NT2/D1 (cell line): ENCODE results near the gene NPAT.

ENCODE experiments used
- DNase-seq: peaks from one replicate; pipeline ENCODE4 v3.0.0-alpha.2; 2011; ENCODE audit warnings: low read depth, low spot score
- H3K27me3 ChIP-seq: 2 replicates; pipeline ENCODE4 v1.6.0; 2011; ENCODE audit warnings: mild to moderate bottlenecking; ENCODE audit not compliant: insufficient read length, insufficient read depth
- H3K36me3 ChIP-seq: 2 replicates; pipeline ENCODE4 v1.6.1; 2011; ENCODE audit warnings: mild to moderate bottlenecking, low read length, mixed read lengths; ENCODE audit not compliant: insufficient read depth, insufficient read length
- H3K4me1 ChIP-seq: 2 replicates; pipeline ENCODE4 v1.5.1; 2011; ENCODE audit not compliant: insufficient read depth, insufficient read length
- H3K4me3 ChIP-seq: 2 replicates; pipeline ENCODE4 v1.5.1; 2011; ENCODE audit warnings: low read depth; ENCODE audit not compliant: insufficient read length
- H3K9ac ChIP-seq: 2 replicates; pipeline ENCODE4 v1.6.0; 2011; ENCODE audit warnings: low read depth; ENCODE audit not compliant: insufficient read length
- H3K9me3 ChIP-seq: 2 replicates; pipeline ENCODE4 v1.5.1; 2011; ENCODE audit warnings: mild to moderate bottlenecking, low read length; ENCODE audit not compliant: insufficient read depth
- SUZ12 ChIP-seq: IDR thresholded peaks from 2 replicates; pipeline ENCODE4 v1.6.1; 2011; ENCODE audit not compliant: insufficient read length, insufficient read depth; ENCODE audit errors: extremely low read depth
- YY1 ChIP-seq: IDR thresholded peaks from 2 replicates; pipeline ENCODE4 v1.6.1; 2011; ENCODE audit not compliant: insufficient read length, insufficient read depth
- ZNF274 ChIP-seq: IDR thresholded peaks from 2 replicates; pipeline ENCODE4 v1.6.1; 2011; ENCODE audit warnings: mild to moderate bottlenecking, low read depth, low read length

The NPAT gene

GRCh38 chr11:108222574-108223347 lies at the start of gene NPAT, which contains the start of gene ATM:
NPAT (minus strand) TSS chr11:108222638; CDS start chr11:108222536, 102 bp downstream.
ATM (plus strand) TSS chr11:108223067; CDS start chr11:108227625, 4,558 bp downstream.
- TF ChIP-seq SUZ12, result no peak
- H3K4me3 ChIP-seq, result peak within 1 kb of the TSS; percentile 93
- peak within 1 kb of the TSS; percentile 97 for H3K9ac ChIP-seq
- peak; percentile 98 for DNase-seq
- peaks cover 3% of the 10 kb centered on the region for H3K4me1 ChIP-seq
- H3K27me3 ChIP-seq, result no peaks in the 10 kb centered on the region
- H3K9me3 ChIP-seq, result no peaks in the 10 kb centered on the region
- H3K36me3 ChIP-seq, result peaks cover 11% of the 10 kb centered on the region

GRCh38 chr11:108269583-108269982 lies 47.1 kb upstream of the NPAT start:
- Histone ChIP-seq H3K9me3 (no peaks in the 10 kb centered on the region), H3K9ac (no peak overlapping the region), H3K36me3 (peaks cover 40% of the 10 kb centered on the region), H3K27me3 (no peaks in the 10 kb centered on the region), H3K4me3 (no peak overlapping the region), H3K4me1 (no peaks in the 10 kb centered on the region)
- TF ChIP-seq SUZ12 (no peak), ZNF274 (no peak), YY1 (no peak)
- no peak for DNase-seq

GRCh38 chr11:108253176-108253575 lies 30.7 kb upstream of the NPAT start:
- H3K9ac ChIP-seq, result no peak overlapping the region
- TF ChIP-seq YY1, result no peak
- no peak for TF ChIP-seq ZNF274
- no peak for TF ChIP-seq SUZ12
- no peaks in the 10 kb centered on the region for H3K9me3 ChIP-seq
- no peak overlapping the region for H3K4me3 ChIP-seq
- no peak for DNase-seq
- no peaks in the 10 kb centered on the region for H3K27me3 ChIP-seq
- H3K4me1 ChIP-seq, result no peaks in the 10 kb centered on the region
- peaks cover 75% of the 10 kb centered on the region for H3K36me3 ChIP-seq

GRCh38 chr11:108246885-108247284 lies 24.4 kb upstream of the NPAT start:
- Histone ChIP-seq H3K9me3 (no peaks in the 10 kb centered on the region), H3K27me3 (no peaks in the 10 kb centered on the region), H3K9ac (no peak overlapping the region), H3K4me1 (no peaks in the 10 kb centered on the region), H3K36me3 (peaks cover 42% of the 10 kb centered on the region), H3K4me3 (no peak overlapping the region)
- TF ChIP-seq ZNF274 (no peak), YY1 (no peak), SUZ12 (no peak)
- no peak for DNase-seq

- DNase-seq, result no peak
- H3K36me3 ChIP-seq, result peaks cover 37% of the 10 kb centered on the region
- no peaks in the 10 kb centered on the region for H3K4me1 ChIP-seq
- H3K4me3 ChIP-seq, result no peak overlapping the region
- H3K9ac ChIP-seq, result no peak overlapping the region
- TF ChIP-seq ZNF274, result no peak
- TF ChIP-seq SUZ12, result no peak
- no peak for TF ChIP-seq YY1
- H3K27me3 ChIP-seq, result no peaks in the 10 kb centered on the region
- no peaks in the 10 kb centered on the region for H3K9me3 ChIP-seq
These were observed 23.9 kb upstream of the NPAT start for GRCh38 chr11:108246308-108246707.

GRCh38 chr11:108242422-108242821 lies 20.0 kb upstream of the NPAT start:
- Histone ChIP-seq H3K4me1 (no peaks in the 10 kb centered on the region), H3K9ac (no peak overlapping the region), H3K27me3 (no peaks in the 10 kb centered on the region), H3K4me3 (no peak overlapping the region), H3K36me3 (peaks cover 33% of the 10 kb centered on the region), H3K9me3 (no peaks in the 10 kb centered on the region)
- TF ChIP-seq SUZ12 (no peak), ZNF274 (no peak), YY1 (no peak)
- DNase-seq, result no peak

- TF ChIP-seq ZNF274, result no peak
- TF ChIP-seq SUZ12, result no peak
- TF ChIP-seq YY1, result no peak
- no peaks in the 10 kb centered on the region for H3K27me3 ChIP-seq
- peaks cover 36% of the 10 kb centered on the region for H3K36me3 ChIP-seq
- no peak overlapping the region for H3K4me3 ChIP-seq
- no peak overlapping the region for H3K9ac ChIP-seq
- DNase-seq, result no peak
- no peaks in the 10 kb centered on the region for H3K4me1 ChIP-seq
- no peaks in the 10 kb centered on the region for H3K9me3 ChIP-seq
These were observed 19.0 kb upstream of the NPAT start for GRCh38 chr11:108241330-108242037.
